GM18907 (cell line): ENCODE data around the gene TMEM11.
"Not testable (repeated sequence)": the region's sequence is repeated elsewhere in the genome, so short reads cannot be mapped to it uniquely, and the experiment has no call there.

Experiments used
- ATAC-seq: cut with Tn5 transposase; IDR thresholded peaks from one replicate; pipeline ENCODE4 v1.9.1; 2021; ENCODE audit warnings: mild to moderate bottlenecking, moderate library complexity; ENCODE audit not compliant: unreplicated experiment

The TMEM11 gene

DNA sequence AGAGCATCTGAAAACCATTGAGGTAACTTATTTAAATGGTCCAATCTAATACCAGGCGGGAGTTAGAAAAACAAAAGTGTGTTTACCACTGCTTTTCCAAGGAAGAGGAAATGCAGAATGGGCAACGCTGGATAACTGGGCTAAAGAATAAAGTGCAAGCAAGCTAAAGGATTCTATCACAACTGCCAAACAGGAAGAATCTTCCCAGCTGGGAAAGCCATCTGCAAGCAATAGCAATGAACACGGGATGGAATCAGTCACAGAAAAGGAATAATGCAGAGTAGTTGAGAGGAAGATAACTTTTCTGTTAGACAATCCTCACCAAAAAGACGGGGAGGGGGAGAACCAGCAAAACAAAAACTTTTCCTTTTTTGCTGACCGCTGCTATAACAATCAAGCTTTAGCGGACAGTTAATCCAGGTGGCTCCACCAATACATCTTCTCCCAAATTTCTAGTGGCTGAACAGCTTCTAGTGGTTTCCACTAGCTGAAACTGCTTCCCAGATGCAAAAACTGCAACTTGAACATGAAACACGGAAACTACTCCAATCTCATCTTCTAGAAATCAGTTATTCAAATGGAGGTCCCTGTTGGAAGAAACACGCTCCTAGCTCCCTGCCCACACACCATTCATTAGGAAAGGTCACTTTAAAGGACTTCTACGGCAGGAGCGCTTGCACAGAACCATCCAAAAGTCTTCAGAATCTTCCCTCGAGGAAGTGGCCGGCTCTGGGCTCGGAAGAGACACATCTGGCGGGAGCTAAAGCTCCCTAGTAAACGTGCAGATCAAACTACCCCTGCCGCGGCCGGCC lies 929 bp downstream of the TMEM11 start:
- ATAC-seq = no peak

DNA sequence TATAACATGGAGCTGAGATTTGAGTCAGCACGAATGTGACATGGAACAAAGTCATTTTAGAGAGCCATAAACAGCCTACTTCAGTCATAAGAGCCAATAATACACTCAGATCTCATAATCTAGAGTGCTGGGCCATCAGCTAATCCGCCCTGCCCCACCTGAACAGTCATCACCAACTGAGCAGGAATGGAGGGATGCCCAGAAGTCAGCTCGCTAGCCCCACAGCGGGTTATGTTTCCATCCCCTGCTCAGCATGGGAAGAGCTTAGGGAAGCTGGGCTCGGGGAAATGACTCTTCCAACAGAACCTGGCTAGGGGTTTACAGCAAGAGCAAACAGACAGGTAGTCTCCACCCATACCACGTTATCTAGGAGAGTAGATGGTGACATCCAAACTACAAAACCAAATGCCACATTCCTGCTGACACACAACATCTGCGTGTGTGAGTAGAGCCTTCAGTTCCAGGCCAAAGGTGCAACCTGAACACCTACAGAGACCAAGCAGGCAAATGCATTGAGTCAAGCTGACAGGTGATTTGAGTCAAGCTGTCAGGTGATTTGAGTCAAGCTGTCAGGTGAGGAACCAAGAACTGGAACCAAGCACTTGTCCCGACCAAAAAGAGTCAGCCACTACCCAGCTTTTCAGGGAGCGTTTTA lies 2.0 kb downstream of the TMEM11 start:
- ATAC-seq = no peak

DNA sequence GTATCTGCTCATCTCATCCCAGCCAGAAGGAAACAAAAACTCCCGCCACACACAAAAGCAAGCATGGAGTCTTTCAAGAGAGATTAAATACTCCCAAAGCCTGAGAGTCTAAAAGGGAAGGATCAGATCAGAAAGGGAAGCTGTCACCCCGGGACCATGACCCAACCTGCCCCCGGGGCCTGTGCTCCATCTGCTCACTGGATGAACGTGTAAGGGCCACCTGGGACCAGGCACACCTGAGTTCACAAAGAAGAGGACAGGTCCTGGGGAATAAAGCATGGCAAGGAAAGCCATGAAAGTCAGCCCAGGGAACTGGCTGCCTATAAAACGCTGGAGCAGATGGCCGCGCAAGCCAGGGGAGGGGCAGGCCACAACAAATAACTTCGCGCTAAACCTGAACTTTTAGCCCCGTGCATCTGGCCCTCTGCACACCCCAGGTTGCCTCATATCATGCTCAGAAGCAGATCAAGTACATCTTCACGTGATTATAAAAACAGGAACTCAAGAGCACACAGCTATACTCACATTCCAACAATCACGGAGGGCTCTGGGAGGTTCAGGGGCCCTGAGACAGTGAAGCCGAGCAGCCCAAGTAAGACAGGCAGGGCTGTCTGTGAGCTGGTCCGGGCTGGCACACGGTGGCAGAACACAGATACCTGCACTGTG lies 3.4 kb downstream of the TMEM11 start:
- ATAC-seq = no peak

DNA sequence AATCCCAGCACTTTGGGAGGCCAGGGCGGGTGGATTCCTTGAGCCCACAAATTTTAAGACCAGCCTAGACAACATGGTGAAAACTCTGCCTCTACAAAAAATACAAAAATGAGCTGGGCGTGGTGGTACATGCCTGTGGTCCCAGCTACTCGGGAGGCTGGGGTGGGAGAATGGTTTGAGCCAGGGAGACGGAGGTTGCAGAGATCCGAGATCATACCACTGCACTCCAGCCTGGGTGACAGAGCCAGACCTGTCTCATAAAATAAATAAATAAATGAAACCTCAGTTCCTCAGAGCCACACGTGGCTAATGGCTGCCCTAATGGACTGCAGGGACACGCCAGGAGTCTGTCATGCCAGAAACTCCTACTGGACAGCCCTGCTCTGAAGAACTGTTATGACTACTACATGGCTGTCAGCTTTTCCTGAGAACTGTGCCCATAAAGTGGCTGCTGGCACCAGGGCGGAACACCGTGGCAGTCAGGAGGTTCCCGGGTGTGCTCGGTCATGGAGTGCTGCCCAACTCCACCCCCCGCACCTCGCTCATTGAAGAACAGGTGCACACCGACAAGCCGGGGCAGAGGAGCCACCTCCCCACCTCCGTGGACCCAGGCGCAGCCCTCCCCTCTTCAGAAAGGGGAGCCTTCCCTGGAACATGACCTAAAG lies 4.3 kb downstream of the TMEM11 start:
- ATAC-seq = no peak

DNA sequence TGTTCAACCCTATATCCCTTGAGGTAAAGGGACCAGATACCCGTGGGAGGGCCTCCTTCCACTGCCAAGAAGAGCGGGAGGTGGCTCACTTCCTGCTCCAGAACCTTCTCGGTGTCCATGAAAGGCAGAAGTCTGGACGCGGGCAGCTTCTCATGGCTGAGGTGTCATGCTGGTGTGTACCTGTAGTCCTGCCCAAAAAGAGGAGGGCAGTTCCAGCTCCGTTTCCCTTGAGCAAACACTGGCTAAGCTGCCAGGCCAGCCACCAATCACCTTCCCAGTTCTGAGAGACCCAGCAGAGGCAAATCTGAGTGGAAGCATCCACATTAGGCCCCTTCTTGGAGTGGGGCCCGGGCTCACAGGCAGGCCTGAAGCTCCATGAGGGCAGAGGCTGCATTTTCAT lies 5.6 kb downstream of the TMEM11 start:
- no peak for ATAC-seq

DNA sequence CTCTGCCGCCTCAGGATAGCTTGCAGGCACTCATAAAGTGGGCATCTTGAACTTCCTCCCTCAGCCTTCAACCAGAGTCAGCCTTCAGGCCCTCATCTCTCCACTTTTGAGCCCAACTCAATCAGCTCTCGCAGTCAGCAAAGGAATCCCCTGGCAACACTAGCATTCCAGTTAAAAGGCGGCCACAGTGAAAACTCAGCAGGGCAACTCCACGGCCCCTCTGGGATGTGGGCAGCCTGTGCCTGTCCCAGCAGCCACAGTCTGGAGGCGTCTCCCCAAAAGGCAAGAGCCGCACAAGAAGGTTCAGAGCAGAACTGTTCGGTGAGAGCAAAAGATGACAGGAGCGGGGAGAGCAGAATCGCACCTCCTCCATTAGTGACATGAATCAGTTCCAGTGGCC lies 9.0 kb downstream of the TMEM11 start:
- ATAC-seq = no peak

DNA sequence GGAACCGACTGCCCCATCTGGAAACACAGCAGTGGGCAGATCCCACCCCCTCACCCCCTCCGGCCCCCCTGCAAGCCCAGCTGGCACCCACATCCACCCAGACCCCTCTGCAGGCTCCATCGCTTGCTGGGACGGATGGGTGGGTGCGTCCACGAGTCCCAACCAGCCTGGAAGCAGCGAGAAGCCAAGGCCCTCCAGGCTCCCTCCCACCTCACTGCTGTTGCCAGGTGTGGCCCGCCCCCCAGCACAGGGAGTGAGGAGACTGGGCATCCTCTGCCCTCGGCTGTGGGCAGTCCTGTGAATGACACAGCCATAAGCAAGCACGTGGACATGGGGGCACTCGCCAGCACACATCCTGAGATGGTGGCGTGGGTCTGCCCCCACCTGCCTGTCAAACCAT lies 11.4 kb downstream of the TMEM11 start:
- ATAC-seq = no peak

DNA sequence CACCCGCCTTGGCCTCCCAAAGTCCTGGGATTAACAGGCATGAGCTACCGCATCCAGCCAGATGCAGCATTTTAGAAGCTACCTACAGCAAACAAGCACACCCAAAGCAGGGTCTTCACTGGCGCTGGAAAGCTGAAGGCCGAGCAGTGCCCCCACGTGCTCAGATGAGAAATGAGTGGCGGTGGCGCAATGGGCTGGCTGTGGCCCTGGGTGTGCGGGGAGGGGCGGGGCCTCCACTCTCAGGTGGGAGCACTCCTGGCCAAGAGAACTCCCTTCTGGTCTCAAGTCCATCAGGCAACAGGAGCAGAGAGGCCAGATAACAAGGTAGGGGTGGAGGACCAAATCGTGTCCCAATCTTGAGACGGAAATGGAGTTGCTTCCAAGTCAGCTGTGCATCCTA lies 12.1 kb downstream of the TMEM11 start:
- ATAC-seq = no peak

DNA sequence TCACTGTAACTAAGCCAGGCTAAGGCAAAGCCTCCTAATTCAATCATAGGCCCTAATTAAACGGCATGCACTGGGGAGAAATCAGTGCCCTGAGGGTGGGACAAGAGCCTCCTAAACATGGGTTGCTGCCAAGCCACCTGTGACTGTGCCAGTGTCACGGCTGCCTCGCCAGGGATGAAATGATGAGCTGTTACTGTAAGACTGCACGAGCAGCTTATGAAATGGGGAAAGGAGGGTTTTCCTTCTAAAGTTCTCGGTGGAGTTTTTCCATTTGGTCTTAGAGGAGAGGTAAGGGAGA lies 12.7 kb downstream of the TMEM11 start:
- ATAC-seq = no peak

DNA sequence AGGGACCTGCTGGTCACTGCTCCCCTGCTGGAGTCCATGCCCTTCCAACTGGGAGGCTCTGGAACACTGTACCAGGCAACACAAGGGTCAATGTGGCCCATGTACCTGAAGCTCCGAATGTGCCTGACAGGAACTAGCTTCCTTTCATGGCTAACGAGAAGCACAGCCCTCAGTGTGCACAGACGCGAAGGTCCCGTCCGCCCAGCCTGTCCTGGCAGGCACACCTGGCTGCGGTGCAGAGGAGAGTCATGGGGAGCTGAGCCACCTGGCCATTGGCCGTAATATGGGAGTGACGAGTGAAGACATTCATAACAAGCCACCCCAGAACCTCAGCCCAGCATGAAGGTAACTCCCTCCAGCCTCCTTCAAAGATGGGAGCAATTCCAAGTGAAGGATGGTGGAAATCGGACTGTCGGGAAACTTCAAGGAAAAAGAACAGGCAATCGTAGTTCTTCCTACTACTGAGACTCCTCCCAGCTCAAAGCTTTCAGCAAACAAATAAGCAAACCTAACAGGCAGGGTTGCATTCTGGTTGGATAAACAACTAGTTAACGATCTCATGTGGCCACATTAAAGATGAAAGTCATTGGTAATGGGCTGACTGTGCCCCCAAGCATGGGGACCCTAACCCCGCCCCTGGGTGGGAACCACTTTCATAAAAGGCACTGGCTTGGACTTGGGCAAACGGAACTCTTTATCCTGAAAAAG lies 13.2 kb downstream of the TMEM11 start:
- no peak for ATAC-seq

DNA sequence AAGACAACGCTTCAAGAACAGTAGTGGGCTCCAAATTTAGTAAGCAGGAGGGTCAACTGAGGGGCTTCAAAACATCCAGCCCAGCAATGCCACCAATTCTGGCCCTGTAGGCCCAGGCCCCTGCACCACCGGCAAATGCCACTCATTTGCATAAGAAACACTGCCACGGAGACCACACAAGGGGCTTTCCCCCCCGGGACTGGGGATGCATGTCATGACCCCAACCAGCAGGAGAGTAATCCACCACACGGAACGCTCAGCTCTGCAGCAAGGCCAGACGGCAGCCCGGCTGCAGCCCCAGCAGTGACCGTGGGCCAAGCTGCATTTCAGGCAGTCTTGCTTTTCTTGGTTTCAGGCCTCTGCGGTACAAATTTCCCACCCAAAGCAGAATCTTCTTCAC lies 14.1 kb downstream of the TMEM11 start:
- no peak for ATAC-seq

DNA sequence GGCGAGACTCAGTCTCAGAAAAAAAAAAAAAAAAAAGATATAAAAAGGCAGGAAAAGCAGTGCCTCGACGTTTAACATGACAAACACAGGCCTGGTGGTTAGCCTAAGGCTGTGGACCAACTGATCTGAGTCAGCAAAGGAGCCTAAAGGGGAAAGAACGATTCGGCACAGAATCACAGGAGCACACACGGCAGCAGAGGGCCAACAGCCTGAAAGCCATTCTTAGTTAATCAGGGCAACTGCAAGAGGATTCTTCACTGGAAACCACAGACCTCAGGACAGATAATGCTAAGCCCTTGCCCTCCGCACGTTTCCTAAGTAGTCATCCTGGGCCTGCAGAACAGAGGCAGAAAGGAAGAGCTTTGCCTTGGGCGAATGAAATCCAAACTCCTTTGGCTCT lies 14.7 kb downstream of the TMEM11 start:
- ATAC-seq = no peak

DNA sequence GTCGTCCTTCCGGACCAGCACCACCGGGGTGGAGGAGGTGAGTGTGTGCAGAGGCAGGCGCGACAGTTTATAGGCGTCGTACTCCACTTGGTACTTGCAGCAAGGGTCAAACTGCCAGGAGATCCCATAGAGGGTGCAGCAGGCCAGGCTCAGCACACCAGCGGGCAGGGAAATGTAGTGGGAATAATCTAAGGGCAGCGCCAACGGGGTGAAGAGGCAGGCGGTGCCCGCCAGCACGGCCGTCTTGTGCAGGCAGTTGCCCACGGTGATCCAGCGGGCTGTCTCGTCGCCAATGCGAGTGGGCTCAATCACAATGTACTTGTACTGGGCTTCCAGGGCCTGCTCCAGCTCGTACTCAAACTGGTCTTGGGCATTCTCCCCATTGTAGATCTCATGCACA lies 15.6 kb downstream of the TMEM11 start:
- no peak for ATAC-seq

DNA sequence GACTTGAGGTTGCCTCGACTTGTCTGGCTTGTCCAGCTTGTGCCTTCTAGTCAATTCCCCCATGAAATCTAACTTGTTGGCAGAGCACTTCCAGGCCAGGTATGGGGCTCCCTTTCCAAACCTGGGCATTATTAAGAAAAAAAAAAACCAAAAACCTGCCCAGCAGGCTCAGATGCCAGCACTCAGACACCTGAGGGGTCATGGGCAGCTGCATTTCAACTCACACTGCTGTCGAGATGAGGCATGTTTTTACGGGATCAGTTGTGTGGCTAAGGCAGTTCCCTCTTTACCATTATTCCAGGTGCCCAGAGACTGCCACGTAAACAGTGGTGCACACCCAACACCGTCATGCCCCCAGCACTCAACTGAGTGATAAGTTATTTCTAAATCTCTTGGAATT lies 17.8 kb downstream of the TMEM11 start:
- ATAC-seq = no peak

DNA sequence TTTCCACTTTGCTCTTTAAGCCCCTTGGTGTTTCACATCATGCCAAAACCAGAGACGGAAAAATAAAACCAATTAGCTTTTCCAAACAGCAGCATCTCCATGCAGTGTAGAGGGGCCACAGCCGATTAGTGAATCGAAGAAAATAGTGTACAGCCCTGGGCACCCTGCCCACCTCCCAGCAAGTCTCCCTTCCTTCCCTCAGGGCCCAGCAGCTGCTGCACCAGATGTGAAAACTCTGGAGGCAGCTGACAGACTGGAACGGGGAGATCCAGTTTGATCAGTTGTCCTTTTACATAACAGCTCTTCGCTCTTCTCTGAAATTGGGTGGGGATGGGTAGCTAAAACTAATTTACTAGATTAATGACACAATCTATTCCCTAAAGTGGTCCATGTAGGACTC lies 19.3 kb downstream of the TMEM11 start:
- no peak for ATAC-seq

DNA sequence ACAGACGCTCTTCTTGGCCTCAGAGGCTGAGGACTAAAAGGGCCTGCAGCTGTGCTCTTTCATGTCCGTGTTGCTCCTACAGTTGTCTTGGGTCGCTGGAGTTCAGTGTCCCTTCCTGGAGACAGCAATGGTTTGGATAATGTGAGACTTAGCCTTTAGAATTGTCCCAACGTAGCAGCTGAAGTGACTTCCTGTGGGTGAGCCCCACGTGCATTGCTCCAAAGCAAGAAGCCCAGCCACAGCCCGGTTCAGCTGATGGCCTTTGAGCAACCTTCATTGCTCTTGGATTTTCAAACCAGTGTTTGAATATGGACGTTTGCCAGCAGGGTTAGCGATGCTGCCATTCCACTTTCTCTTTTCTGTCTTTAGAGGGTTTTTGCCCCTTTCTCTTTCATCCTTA lies 19.7 kb downstream of the TMEM11 start:
- no peak for ATAC-seq

DNA sequence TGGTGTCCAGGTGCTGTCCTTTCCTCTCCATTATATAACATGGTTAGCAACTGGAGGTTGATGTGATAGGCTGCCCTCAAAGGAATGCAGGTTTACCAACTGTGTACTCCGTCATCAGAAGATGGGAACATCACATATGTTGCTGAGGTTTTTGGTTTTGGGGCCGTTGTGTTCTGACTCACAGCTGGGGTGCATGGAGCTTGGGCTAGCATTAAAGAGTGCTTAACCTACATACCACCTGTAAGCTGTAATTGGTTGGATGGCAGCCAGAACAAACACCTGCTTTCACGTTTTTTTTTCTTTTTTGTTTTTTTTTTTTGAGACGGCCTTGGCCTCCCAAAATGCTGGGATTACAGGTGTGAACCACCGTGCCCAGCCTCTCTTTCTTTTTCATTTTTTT lies 20.9 kb downstream of the TMEM11 start:
- no peak for ATAC-seq

DNA sequence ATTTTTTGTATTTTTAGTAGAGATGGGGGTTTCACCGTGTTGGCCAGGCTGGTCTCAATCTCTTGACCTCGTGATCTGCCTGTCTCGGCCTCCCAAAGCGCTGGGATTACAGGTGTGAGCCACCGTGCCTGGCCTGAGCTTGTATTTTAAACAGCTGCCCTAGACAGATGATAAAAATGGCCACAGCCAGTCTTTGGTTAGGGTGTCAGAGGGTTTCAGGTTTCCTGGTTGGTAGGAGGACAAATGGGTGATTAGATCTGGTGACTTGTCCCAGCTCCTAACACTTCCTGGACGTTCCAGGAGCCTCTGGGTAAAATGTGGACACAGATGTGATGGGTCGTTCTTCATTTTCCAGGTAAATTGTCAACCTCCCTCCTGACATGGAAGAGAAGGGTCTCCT lies 21.5 kb downstream of the TMEM11 start:
- ATAC-seq = not testable (repeated sequence)

DNA sequence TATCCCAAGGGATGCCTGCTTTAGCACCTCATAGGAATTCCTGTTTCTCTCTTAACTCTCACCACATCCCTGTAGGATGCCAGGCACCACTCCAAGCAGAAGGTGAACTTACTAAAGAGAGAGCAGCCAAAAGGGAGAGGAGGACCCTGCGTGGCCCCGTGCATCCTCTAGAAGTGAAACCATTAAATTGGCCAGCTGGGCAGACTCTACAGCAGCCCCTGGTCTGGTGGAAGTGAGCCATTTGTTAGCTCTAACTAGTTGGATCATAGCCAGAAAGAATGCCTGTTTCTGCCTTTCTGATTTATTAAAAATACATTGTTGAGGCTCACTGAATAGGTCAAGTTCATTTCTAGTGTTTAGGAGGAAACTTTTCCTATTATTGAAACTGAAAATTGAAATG lies 22.3 kb downstream of the TMEM11 start:
- ATAC-seq = no peak

DNA sequence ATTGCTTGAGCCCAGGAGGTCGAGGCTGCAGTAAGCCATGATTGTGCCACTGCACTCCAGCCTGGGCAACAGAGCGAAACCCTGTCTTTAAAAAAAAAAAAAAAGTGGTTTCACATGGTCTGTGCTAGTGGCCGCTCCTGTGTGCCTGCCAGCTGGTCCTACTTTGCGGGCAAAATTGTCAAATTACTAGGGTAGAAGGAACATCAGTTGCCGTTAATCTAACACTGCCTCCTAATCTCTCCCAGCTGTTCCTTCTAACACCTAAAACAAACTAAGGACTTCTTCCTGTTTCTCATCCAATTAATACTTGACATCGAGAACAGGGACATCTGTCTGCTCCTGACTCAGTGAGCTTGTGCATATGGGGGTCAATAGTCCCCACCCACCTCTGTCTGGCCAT lies 23.9 kb downstream of the TMEM11 start:
- no peak for ATAC-seq

DNA sequence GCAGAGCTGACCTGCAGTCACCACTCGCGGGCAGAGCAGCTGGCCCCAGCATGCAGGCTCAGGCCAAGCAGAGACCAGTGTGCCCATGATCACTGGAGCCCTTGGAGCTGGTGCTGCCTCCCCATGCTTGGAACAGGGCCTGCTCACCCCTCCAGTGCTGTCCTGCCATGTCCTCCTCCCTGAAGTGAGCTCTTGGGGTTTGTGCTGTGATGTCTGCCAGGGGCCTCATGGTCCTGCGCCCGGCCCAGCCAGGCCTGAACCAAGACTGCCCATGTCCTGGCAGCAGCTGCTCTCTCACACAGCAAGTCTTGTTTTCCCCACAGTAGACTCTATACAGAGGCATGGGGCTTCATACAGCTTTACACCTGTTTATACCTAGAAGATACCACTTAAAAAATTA lies 24.6 kb downstream of the TMEM11 start:
- ATAC-seq = no peak
